ENCODE measurements around the gene GAK. TPM values are rescaled to one million over a fixed set of nuclear protein-coding genes. Genes with fewer than 3 reads are reported as not detected.

The GAK gene
- total and polyA plus RNA-seq, 2 of the 4 experiments (the other 2 are of a cell fraction): 45.1 to 133 TPM

DNA sequence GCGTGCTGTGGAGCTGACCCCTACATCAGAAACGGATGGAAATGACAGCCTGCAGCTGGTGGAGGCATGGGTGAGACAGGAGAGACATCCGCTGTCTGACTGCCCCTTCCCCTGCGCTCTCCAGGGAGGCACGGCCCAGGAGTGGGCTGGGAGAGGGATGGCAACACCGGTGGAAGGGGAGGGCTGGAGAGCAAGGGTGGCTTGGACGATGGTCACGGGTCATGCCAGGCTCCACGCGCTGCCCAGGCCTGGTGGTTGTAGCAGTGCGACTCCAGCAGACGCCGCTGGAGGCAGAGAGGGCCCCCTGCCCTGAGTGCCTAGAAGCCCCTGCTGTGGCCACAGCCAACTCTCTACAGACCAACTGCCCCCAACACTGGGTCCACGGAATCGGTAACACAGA is 47.9 kb downstream of the GAK start:
- ChIA-PET CTCF (no interaction called here), POLR2A (ENCODE audit: unreplicated experiment) (no interaction called here)
- Histone ChIP-seq H3K27ac (ENCODE audit: insufficient read depth, low read length) (no peak overlapping the region), H2AK9ac (replicated peaks; ENCODE audit: low read depth, low read length, poor library complexity) (no peak overlapping the region), H4K20me1 (ENCODE audit: insufficient read depth, low read length) (peaks cover 11% of the 10 kb centered on the region; the same call in 1 of the 2 replicates), H2AK5ac (ENCODE audit: low read depth, low read length) (no peak overlapping the region), H3K79me1 (ENCODE audit: low read depth in 1 of 2, low read length in 2 of 2) (peaks cover 0 to 10% of the 10 kb centered on the region in 2 experiments; a peak in 3 of 4 replicates), H3K14ac (replicated peaks; ENCODE audit: low read depth, low read length) (no peak overlapping the region), H2AFZ (replicated peaks; ENCODE audit: low read length, poor library complexity) (no peak overlapping the region), H3K9me1 (ENCODE audit: insufficient read depth, low read length) (peaks cover 8% of the 10 kb centered on the region), H4K91ac (ENCODE audit: insufficient read depth, low read depth, low read length) (no peak overlapping the region), H2BK5ac (ENCODE audit: low read depth, low read length, poor library complexity, severe bottlenecking) (no peak overlapping the region), H3K4me1 (ENCODE audit: control insufficient read depth, insufficient read depth, low read length) (no peaks in the 10 kb centered on the region), H3K4me3 (ENCODE audit: insufficient read depth, low read depth, low read length) (no peak overlapping the region), H3K18ac (ENCODE audit: low read depth, low read length) (no peak overlapping the region), H2BK15ac (ENCODE audit: low read depth, low read length) (no peak overlapping the region), H3K4ac (ENCODE audit: low read depth, low read length) (no peak overlapping the region), H3K56ac (ENCODE audit: extremely low read depth, insufficient read depth, low read length) (no peak overlapping the region), H3K23ac (ENCODE audit: low read depth, low read length) (no peak overlapping the region), H3K4me2 (ENCODE audit: low read depth, low read length) (no peak overlapping the region), H3K9ac (ENCODE audit: low read depth, low read length) (no peak overlapping the region), H2BK20ac (ENCODE audit: low read depth, low read length) (no peak overlapping the region), H4K5ac (ENCODE audit: low read depth, low read length) (no peak overlapping the region), H2BK120ac (ENCODE audit: low read depth, low read length) (no peak overlapping the region), H3K9me3 (ENCODE audit: control insufficient read depth, insufficient read depth, low read length) (no peaks in the 10 kb centered on the region), H4K8ac (ENCODE audit: low read depth in 2 of 2, low read length in 2 of 2) (no peak overlapping the region), H3K36me3 (ENCODE audit: control insufficient read depth, insufficient read depth, low read length) (peaks cover 73% of the 10 kb centered on the region), H3K27me3 (ENCODE audit: control insufficient read depth, insufficient read depth, low read length) (no peaks in the 10 kb centered on the region)
- intact Hi-C loops (cut with micrococcal nuclease): no loop called here
- no TSS peak for BruUV-seq (replicated peaks)
- ATAC-seq (ENCODE audit: low read depth) (no peak), DNase-seq (no peak)
- WGBS, 2 experiments (ENCODE audit: extremely low coverage in 2 of 2, insufficient read length in 1 of 2): 54% methylated on average over 4 of the region's 15 CpGs; no CpG with 5 or more reads in 1 of the 2 experiments
- in situ Hi-C loops (cut with MboI; ENCODE audit: low sequenced_read_pairs): no loop called here
- dilution Hi-C loops (cut with HindIII; ENCODE audit: low sequenced_read_pairs, unreplicated experiment): no loop called here
- TF ChIP-seq RAD21 (IDR thresholded peaks at IDR 0.05; ENCODE audit: low read length) (no peak), FOS (IDR thresholded peaks at IDR 0.05; ENCODE audit: low read depth, low read length) (no peak), SMC3 (IDR thresholded peaks at IDR 0.05; ENCODE audit: low read depth, low read length) (no peak)
- TF ChIP-seq, protein P1, sequence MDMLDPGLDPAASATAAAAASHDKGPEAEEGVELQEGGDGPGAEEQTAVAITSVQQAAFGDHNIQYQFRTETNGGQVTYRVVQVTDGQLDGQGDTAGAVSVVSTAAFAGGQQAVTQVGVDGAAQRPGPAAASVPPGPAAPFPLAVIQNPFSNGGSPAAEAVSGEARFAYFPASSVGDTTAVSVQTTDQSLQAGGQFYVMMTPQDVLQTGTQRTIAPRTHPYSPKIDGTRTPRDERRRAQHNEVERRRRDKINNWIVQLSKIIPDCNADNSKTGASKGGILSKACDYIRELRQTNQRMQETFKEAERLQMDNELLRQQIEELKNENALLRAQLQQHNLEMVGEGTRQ (IDR thresholded peaks at IDR 0.05; ENCODE audit: low read depth, low read length): no peak

Measured in IMR-90 (cell line).